Skin epidermis (tissue), 12 donors: ENCODE results near the gene ZNF865.
A peak's percentile ranks its signal among the peaks of the same experiment; 100 is the strongest.

Source experiments
- H3K27ac ChIP-seq, 21 experiments: fragments of 200-600 bp; sonication (generic) in 11 of 21; one replicate each; pipeline ENCODE4 v1.5.0; 2020; ENCODE audit warnings: mild to moderate bottlenecking in 3 of 21, inconsistent platforms in 2 of 21, moderate library complexity in 2 of 21
- H3K4me3 ChIP-seq, 7 experiments: fragments of 200-600 bp; sonication (generic) in 2 of 7; one replicate each; pipeline ENCODE4 v1.5.0; 2020; ENCODE audit warnings: inconsistent platforms in 2 of 7, mild to moderate bottlenecking in 2 of 7, moderate library complexity in 1 of 7

Gene ZNF865

GRCh38 chr19:55585658-55586339 is 19.6 kb upstream of the ZNF865 start:
- Histone ChIP-seq H3K4me3 (peak overlapping the region in 4 of 7 experiments; percentile 10 to 11 (median 10)), H3K27ac (peak overlapping the region in 4 of 21 experiments; percentile 2 to 67 (median 18))

GRCh38 chr19:55586976-55587668 is 18.3 kb upstream of the ZNF865 start:
- Histone ChIP-seq H3K27ac (peak overlapping the region in 1 of 21 experiments; percentile 14), H3K4me3 (peak overlapping the region; percentile 7 to 33 (median 20))

GRCh38 chr19:55588738-55589137 is 16.7 kb upstream of the ZNF865 start:
- Histone ChIP-seq H3K27ac (no peak overlapping the region), H3K4me3 (no peak overlapping the region)

GRCh38 chr19:55590109-55590508 is 15.3 kb upstream of the ZNF865 start:
- H3K4me3 ChIP-seq = no peak overlapping the region
- no peak overlapping the region for H3K27ac ChIP-seq

- Histone ChIP-seq H3K27ac (no peak overlapping the region), H3K4me3 (no peak overlapping the region)
Measured at GRCh38 chr19:55590617-55591016, 14.8 kb upstream of the ZNF865 start.

GRCh38 chr19:55591555-55591954 is 13.9 kb upstream of the ZNF865 start:
- H3K27ac ChIP-seq = no peak overlapping the region
- H3K4me3 ChIP-seq = no peak overlapping the region

- H3K27ac ChIP-seq = no peak overlapping the region
- H3K4me3 ChIP-seq = no peak overlapping the region
Measured at GRCh38 chr19:55592391-55593090, 12.9 kb upstream of the ZNF865 start.

GRCh38 chr19:55593096-55593772 is 12.2 kb upstream of the ZNF865 start:
- H3K4me3 ChIP-seq = no peak overlapping the region

GRCh38 chr19:55594996-55595545 is 10.4 kb upstream of the ZNF865 start:
- H3K27ac ChIP-seq = no peak overlapping the region
- H3K4me3 ChIP-seq = no peak overlapping the region

More at GRCh38 chr19:55593096-55593772, 12.2 kb upstream of the ZNF865 start:
- no peak overlapping the region for H3K27ac ChIP-seq

GRCh38 chr19:55596304-55596703 is 9.1 kb upstream of the ZNF865 start:
- no peak overlapping the region for H3K27ac ChIP-seq
- no peak overlapping the region for H3K4me3 ChIP-seq

- H3K4me3 ChIP-seq = no peak overlapping the region
- no peak overlapping the region for H3K27ac ChIP-seq
Measured at GRCh38 chr19:55597501-55597921, 7.9 kb upstream of the ZNF865 start.

GRCh38 chr19:55598034-55598433 is 7.4 kb upstream of the ZNF865 start:
- H3K27ac ChIP-seq = no peak overlapping the region
- no peak overlapping the region for H3K4me3 ChIP-seq

GRCh38 chr19:55598719-55599467 is 6.6 kb upstream of the ZNF865 start:
- Histone ChIP-seq H3K4me3 (peak overlapping the region; percentile 60 to 94 (median 72)), H3K27ac (peak overlapping the region; percentile 57 to 99 (median 97))

GRCh38 chr19:55599468-55599841 is 6.0 kb upstream of the ZNF865 start, which contains the start of gene FIZ1:
Gene FIZ1 (minus strand): TSS chr19:55599517. CDS start chr19:55597865, 1,652 bp downstream.
- Histone ChIP-seq H3K27ac (peak within 1 kb of the TSS; percentile 84 to 99 (median 97)), H3K4me3 (peak within 1 kb of the TSS; percentile 60 to 94 (median 72))

- peak within 1 kb of the TSS; percentile 84 to 99 (median 97) for H3K27ac ChIP-seq
- peak within 1 kb of the TSS; percentile 60 to 94 (median 72) for H3K4me3 ChIP-seq
Measured at GRCh38 chr19:55599842-55600661, 5.4 kb upstream of the ZNF865 start, which contains the start of gene ZNF524. Gene ZNF524 (plus strand): TSS chr19:55600288. CDS start chr19:55602113, 1,825 bp downstream.

- peak overlapping the region; percentile 84 to 99 (median 97) for H3K27ac ChIP-seq
- H3K4me3 ChIP-seq = peak overlapping the region; percentile 60 to 94 (median 72)
Measured at GRCh38 chr19:55600662-55601028, 4.8 kb upstream of the ZNF865 start.

GRCh38 chr19:55601084-55601483 is 4.4 kb upstream of the ZNF865 start:
- peak overlapping the region in 20 of 21 experiments; percentile 4 to 99 (median 97) for H3K27ac ChIP-seq

More at GRCh38 chr19:55601084-55601483, 4.4 kb upstream of the ZNF865 start:
- H3K4me3 ChIP-seq = peak overlapping the region; percentile 60 to 94 (median 72)
